Mucosa of stomach (tissue), 1 donor: ENCODE results near the gene PDE9A.
"Not testable (repeated sequence)": the region's sequence is repeated elsewhere in the genome, so short reads cannot be mapped to it uniquely, and the experiment has no call there.

Experiments
- H3K27me3 ChIP-seq: one replicate; pipeline ENCODE4 v1.7.0; 2013; ENCODE audit warnings: mild to moderate bottlenecking, low read length; ENCODE audit not compliant: control insufficient read depth, insufficient read depth
- H3K36me3 ChIP-seq: one replicate; pipeline ENCODE4 v1.7.0; 2013; ENCODE audit warnings: low read length; ENCODE audit not compliant: control insufficient read depth, insufficient read depth
- H3K4me1 ChIP-seq: one replicate; pipeline ENCODE4 v1.7.0; 2013; ENCODE audit warnings: mild to moderate bottlenecking, low read length; ENCODE audit not compliant: control insufficient read depth, insufficient read depth
- H3K4me3 ChIP-seq: one replicate; pipeline ENCODE4 v1.7.0; 2013; ENCODE audit warnings: low read length
- H3K9ac ChIP-seq: one replicate; pipeline ENCODE4 v1.7.0; 2013; ENCODE audit warnings: mild to moderate bottlenecking, low read length, moderate library complexity
- H3K9me3 ChIP-seq: one replicate; pipeline ENCODE4 v1.7.0; 2013; ENCODE audit warnings: mild to moderate bottlenecking, low read length, moderate library complexity; ENCODE audit not compliant: control insufficient read depth
- donor health status: Pancreatic carcinoma.

Gene PDE9A

GRCh38 chr21:42799516-42799915 is 146.1 kb downstream of the PDE9A start:
- H3K4me1 ChIP-seq: peaks cover 9% of the 10 kb centered on the region
- H3K9ac ChIP-seq: no peak overlapping the region
- H3K9me3 ChIP-seq: no peaks in the 10 kb centered on the region
- H3K4me3 ChIP-seq: no peak overlapping the region
- no peaks in the 10 kb centered on the region for H3K36me3 ChIP-seq
- H3K27me3 ChIP-seq: no peaks in the 10 kb centered on the region

- H3K9me3 ChIP-seq: no peaks in the 10 kb centered on the region
- no peaks in the 10 kb centered on the region for H3K36me3 ChIP-seq
- peaks cover 9% of the 10 kb centered on the region for H3K4me1 ChIP-seq
- H3K9ac ChIP-seq: no peak overlapping the region
- H3K27me3 ChIP-seq: no peaks in the 10 kb centered on the region
- H3K4me3 ChIP-seq: no peak overlapping the region
These were observed 146.5 kb downstream of the PDE9A start for GRCh38 chr21:42799948-42800347.

- not testable (repeated sequence) for H3K4me3 ChIP-seq, H3K9me3 ChIP-seq, H3K4me1 ChIP-seq, H3K27me3 ChIP-seq, H3K36me3 ChIP-seq, H3K9ac ChIP-seq
These were observed 148.2 kb downstream of the PDE9A start for GRCh38 chr21:42801616-42802015.

GRCh38 chr21:42806509-42807140 is 153.2 kb downstream of the PDE9A start:
- Histone ChIP-seq H3K4me3 (no peak overlapping the region), H3K9me3 (no peaks in the 10 kb centered on the region), H3K27me3 (no peaks in the 10 kb centered on the region), H3K4me1 (peaks cover 5% of the 10 kb centered on the region), H3K9ac (no peak overlapping the region), H3K36me3 (no peaks in the 10 kb centered on the region)

GRCh38 chr21:42807293-42807895 is 154.0 kb downstream of the PDE9A start:
- H3K9ac ChIP-seq, H3K4me1 ChIP-seq, H3K27me3 ChIP-seq, H3K4me3 ChIP-seq, H3K36me3 ChIP-seq, H3K9me3 ChIP-seq: not testable (repeated sequence)

- no peaks in the 10 kb centered on the region for H3K9me3 ChIP-seq
- no peak overlapping the region for H3K4me3 ChIP-seq
These were observed 154.7 kb downstream of the PDE9A start for GRCh38 chr21:42807938-42808613.

GRCh38 chr21:42809171-42809570 is 155.8 kb downstream of the PDE9A start:
- no peaks in the 10 kb centered on the region for H3K36me3 ChIP-seq
- H3K9me3 ChIP-seq: no peaks in the 10 kb centered on the region
- H3K9ac ChIP-seq: no peak overlapping the region
- peaks cover 5% of the 10 kb centered on the region for H3K4me1 ChIP-seq
- no peaks in the 10 kb centered on the region for H3K27me3 ChIP-seq
- H3K4me3 ChIP-seq: no peak overlapping the region

More at GRCh38 chr21:42807938-42808613, 154.7 kb downstream of the PDE9A start:
- Histone ChIP-seq H3K36me3 (no peaks in the 10 kb centered on the region), H3K27me3 (no peaks in the 10 kb centered on the region), H3K9ac (no peak overlapping the region), H3K4me1 (peaks cover 9% of the 10 kb centered on the region)

- Histone ChIP-seq H3K9ac (no peak overlapping the region), H3K36me3 (no peaks in the 10 kb centered on the region), H3K9me3 (no peaks in the 10 kb centered on the region), H3K27me3 (no peaks in the 10 kb centered on the region), H3K4me3 (no peak overlapping the region), H3K4me1 (peaks cover 5% of the 10 kb centered on the region)
These were observed 156.4 kb downstream of the PDE9A start for GRCh38 chr21:42809577-42810475.

- H3K4me3 ChIP-seq: no peak overlapping the region
- no peaks in the 10 kb centered on the region for H3K36me3 ChIP-seq
- no peaks in the 10 kb centered on the region for H3K9me3 ChIP-seq
- no peak overlapping the region for H3K9ac ChIP-seq
- H3K27me3 ChIP-seq: no peaks in the 10 kb centered on the region
- peaks cover 5% of the 10 kb centered on the region for H3K4me1 ChIP-seq
These were observed 158.5 kb downstream of the PDE9A start for GRCh38 chr21:42811960-42812359.

- not testable (repeated sequence) for H3K9ac ChIP-seq, H3K27me3 ChIP-seq, H3K4me1 ChIP-seq, H3K36me3 ChIP-seq, H3K9me3 ChIP-seq, H3K4me3 ChIP-seq
These were observed 159.3 kb downstream of the PDE9A start for GRCh38 chr21:42812528-42813241.

- Histone ChIP-seq H3K9ac (no peak overlapping the region), H3K36me3 (no peaks in the 10 kb centered on the region), H3K4me3 (no peak overlapping the region), H3K9me3 (no peaks in the 10 kb centered on the region), H3K4me1 (peaks cover 5% of the 10 kb centered on the region), H3K27me3 (no peaks in the 10 kb centered on the region)
These were observed 161.8 kb downstream of the PDE9A start for GRCh38 chr21:42815217-42815616.
